ENCODE measurements around the gene JMJD4.

- TF ChIP-seq, protein P1, sequence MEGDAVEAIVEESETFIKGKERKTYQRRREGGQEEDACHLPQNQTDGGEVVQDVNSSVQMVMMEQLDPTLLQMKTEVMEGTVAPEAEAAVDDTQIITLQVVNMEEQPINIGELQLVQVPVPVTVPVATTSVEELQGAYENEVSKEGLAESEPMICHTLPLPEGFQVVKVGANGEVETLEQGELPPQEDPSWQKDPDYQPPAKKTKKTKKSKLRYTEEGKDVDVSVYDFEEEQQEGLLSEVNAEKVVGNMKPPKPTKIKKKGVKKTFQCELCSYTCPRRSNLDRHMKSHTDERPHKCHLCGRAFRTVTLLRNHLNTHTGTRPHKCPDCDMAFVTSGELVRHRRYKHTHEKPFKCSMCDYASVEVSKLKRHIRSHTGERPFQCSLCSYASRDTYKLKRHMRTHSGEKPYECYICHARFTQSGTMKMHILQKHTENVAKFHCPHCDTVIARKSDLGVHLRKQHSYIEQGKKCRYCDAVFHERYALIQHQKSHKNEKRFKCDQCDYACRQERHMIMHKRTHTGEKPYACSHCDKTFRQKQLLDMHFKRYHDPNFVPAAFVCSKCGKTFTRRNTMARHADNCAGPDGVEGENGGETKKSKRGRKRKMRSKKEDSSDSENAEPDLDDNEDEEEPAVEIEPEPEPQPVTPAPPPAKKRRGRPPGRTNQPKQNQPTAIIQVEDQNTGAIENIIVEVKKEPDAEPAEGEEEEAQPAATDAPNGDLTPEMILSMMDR (conservative IDR thresholded peaks at IDR 0.05; ENCODE audit: low read depth, low read length), result no peak
- TF ChIP-seq EZH2 (IDR thresholded peaks at IDR 0.05; ENCODE audit: borderline replicate concordance, low read depth, low read length, poor library complexity, severe bottlenecking), result no peak
Observed at GRCh38 chr1:227757781-227758180, 22.7 kb upstream of the JMJD4 start.
